NCI-H69 (cell line): ENCODE measurements around the gene RAB11FIP2.
"Not testable (repeated sequence)": the region's sequence is repeated elsewhere in the genome, so short reads cannot be mapped to it uniquely, and the experiment has no call there.

Source experiments
- DNase-seq: peaks from one replicate; lab custom pipeline; 2025; lab: John Stamatoyannopoulos, UW

RAB11FIP2 gene

DNA sequence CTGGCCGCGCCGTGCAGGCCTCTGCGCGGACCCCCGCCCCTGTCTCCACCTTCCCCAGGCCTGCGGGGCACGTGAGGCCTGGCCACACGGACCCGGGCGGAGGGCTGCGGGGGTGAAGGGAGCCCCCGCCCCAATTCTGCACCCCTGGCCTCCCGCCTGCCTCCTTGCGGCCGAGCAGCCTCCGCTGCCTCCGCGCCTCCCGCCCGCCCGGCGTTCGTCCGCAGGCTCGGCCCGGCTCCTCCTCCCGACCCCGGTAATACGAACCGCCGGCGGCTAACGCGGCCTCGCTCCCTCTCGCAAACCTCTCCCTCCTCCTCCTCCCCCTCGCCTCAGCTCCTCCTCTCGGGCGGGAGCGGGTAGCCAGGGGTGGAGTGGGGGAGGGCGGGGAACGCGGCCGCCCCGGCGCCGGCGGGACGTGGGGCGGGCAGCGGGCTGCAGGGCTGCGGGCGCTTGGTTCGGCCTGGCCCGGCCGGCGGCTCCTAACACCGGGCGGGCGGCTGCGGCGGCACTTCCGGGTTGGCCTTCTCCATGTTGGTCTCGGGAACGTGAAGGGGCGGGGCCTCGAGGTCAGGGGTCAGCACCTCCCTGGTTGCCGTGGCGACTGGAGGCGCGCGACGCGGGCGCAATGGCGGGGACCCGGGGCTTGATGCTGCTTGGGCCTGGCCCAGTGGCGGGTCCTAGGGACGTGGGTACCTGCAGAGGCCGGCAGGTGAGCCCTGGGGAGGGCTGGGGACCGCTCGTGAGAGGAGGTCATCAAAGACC is at the start of gene RAB11FIP2:
TSS of gene RAB11FIP2 (minus strand) at position 547 of the 762 bp plus-strand sequence. CDS start 778 bp downstream, outside the sequence.
- peak; percentile 95 for DNase-seq

- DNase-seq: no peak
These were observed 49.3 kb upstream of the RAB11FIP2 start for GRCh38 chr10:118096022-118096421.

DNA sequence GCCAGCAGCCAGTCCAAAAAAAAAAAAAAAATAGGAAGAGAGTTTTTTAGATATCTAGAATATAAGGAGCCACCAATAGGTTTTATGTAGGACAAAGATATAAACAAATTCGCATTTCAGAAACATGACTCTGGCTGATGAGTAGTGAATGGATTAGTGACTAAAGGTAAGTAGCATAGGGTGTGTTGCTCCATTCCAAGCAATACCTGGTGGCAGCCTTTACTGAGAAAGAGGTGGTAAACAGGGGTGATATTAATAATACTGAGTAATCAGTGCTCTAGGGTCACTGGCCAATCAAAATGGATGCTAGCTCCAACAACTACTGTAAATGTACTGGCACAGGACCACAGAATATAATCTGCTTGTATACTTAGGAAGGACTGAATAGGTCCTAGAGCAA is 45.5 kb upstream of the RAB11FIP2 start:
- DNase-seq: no peak

GRCh38 chr10:118080817-118081216 is 34.1 kb upstream of the RAB11FIP2 start:
- DNase-seq: no peak

DNA sequence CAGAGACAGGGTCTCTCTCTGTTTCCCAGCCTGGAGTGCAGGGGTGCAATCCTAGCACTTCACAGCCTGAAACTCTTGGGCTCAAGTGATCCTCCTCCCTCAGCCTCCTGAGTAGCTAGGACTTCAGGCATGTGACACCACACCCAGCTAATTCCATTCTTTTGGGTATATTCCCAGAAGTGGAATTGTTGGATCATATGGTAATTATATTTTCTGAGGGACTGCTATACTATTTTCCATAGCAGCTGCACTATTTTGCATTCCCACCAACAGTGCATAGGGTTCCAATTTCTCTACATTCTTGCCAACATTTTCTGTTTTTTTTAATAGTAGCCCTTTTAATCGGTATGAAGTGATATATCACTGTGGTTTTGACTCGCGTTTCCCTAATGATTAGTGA is 30.0 kb upstream of the RAB11FIP2 start:
- DNase-seq: no peak

DNA sequence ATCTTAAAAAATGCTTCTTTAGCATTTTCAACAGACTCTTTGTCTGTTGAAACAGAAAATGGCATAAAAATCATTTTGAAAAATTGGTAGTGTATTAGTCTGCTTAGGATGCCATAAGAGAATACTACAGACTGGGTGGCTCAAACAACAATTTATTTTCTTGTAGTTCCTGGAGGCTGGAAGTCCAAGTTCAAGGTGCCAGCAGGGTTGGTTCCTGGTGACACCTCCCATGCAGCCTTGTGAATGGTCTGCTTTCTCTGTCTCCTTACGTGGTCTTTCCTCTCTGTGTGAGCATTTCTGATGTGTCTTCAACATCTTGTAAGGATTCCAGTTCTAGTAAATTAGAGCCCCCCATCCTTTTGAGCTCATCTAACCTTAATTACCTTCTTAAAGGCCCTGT is 26.1 kb upstream of the RAB11FIP2 start:
- no peak for DNase-seq

DNA sequence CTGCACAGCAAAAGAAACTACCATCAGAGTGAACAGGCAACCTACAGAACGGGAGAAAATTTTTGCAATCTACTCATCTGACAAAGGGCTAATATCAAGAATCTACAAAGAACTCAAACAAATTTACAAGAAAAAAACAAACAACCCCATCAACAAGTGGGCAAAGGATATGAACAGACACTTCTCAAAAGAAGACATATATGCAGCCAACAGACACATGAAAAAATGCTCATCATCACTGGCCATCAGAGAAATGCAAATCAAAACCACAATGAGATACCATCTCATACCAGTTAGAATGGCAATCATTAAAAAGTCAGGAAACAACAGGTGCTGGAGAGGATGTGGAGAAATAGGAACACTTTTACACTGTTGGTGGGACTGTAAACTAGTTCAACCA is 20.6 kb upstream of the RAB11FIP2 start:
- not testable (repeated sequence) for DNase-seq

DNA sequence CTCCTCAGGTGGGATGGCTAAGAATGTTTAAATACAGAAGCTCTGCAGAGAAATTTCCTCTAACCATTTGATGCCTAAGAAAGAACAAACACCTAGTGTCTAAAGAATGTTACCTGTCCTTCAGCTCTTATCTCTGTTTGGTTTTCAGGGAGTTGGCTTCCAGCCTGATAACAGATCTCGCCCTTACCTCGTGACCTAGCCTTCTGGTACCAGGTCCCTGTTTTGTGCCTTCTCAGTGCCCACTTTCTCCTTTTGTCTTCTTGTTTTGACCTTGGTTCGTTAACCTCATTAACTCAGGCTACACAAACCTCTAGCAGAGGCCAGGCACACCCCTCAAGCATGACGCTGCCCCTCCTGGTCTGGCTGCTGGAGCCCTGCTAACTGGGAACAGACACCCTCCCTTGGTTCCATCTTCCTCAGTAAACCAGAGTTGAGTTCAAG is 16.1 kb upstream of the RAB11FIP2 start:
- no peak for DNase-seq

DNA sequence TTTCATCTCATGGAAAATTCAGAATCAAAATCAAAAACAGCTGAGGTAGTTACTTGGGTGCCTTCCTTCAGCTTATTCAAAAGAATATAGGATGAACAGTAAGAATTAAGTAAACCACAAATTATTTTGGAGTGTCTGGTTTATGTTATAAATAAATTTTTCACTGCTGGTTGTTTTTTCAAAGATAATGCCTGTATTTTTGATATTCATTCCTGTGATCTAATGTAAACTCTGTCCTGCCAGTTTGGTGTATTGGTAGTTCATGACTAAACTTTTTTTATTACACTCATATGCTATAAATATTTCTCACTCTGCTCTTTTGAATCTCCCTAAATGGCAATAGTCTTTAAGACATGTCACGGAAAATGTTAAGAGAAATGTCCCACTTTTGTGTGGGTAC is 11.6 kb upstream of the RAB11FIP2 start:
- DNase-seq: no peak

- DNase-seq: peak; percentile 12
These were observed 10.6 kb upstream of the RAB11FIP2 start for GRCh38 chr10:118057361-118057760.

DNA sequence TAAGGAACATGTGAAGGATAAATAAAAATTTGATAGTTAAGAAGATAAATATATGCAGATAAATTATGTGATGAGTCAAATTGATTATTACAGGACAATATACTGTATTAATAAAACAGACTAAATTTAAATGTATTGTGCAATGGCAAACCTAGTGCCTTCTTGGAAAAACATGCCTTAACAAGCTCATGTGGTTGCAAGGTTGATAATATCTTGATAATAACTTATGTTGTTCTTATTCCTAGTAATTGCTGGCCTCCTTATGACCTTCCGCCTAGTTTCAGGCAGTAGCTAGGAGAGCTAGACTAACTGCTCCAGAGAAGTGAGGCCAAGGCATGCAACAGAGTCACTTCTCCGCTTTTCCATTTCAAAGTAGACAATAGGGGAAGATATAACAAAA is 7.6 kb upstream of the RAB11FIP2 start:
- DNase-seq: no peak

GRCh38 chr10:118052816-118053215 is 6.1 kb upstream of the RAB11FIP2 start:
- no peak for DNase-seq

DNA sequence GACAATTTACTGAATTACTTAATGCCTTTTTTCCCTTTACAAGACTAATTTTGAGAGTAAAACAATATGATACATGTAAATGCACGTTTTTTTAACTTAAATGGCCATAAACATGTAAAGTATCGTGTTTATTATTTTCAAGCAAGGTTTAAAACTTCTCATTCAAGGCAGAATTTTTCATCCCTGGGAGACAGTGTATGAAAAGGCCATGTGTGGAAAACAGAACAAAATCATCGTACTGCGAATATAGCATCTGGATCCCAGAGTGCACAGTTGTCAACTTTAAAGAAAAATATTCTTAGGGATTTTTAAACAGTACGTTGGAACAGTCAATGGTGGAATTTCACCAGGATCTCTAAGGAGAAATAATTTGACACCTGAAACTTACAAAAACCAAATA is 1.1 kb upstream of the RAB11FIP2 start:
- peak; percentile 25 for DNase-seq

DNA sequence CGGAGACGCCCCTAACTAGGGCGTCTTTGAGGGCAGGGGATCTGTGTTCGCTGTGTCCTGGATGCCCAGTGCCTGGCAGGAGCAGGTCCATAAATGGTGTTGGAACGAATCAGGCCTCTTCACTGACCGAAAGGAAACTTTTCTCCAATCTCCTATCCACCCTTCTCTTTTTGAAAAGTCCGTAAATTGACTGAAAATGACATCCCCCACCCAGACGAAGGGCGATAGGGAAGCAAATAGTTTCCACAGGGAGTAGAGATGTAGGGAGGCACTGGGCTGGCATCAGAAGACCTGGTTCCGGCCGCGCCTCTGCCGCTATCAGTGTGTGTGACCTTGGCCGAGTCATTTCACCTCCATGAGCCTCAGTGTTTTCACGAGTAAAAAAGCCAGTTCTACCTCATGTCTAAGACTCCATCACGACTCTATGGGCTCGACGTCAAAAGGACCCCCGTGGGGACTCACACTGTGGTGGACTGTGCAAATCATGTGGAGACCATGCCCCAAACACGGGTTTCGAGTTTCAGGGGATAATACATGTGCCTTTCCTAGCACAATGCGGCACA is 497 bp upstream of the RAB11FIP2 start:
- DNase-seq: peak; percentile 90

GRCh38 chr10:118045837-118046394 is 825 bp downstream of the RAB11FIP2 start:
- DNase-seq: peak; percentile 87

GRCh38 chr10:118045158-118045836 is 1.4 kb downstream of the RAB11FIP2 start:
- DNase-seq: peak; percentile 47

- peak; percentile 48 for DNase-seq
These were observed 3.9 kb downstream of the RAB11FIP2 start for GRCh38 chr10:118042827-118043242.

- DNase-seq: peak; percentile 48
These were observed 4.4 kb downstream of the RAB11FIP2 start for GRCh38 chr10:118042336-118042735.

DNA sequence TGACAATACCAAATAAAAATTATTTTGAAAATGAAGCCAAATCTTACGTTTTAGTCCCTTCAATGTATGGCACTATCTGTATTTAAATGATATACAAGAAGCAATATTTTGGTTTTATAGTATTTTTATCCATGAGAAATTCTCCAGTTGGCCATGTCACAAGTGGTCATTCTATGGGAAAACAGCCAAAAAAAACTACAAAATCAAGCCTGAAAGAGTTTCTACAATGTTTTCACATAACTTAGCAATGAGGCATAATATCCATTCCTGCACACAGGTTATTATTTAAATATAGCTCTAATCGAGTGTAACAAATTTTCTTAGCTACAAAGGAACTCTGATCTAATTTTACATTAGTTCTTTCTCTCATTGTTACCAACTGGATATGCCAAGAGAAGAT is 5.4 kb downstream of the RAB11FIP2 start:
- no peak for DNase-seq

DNA sequence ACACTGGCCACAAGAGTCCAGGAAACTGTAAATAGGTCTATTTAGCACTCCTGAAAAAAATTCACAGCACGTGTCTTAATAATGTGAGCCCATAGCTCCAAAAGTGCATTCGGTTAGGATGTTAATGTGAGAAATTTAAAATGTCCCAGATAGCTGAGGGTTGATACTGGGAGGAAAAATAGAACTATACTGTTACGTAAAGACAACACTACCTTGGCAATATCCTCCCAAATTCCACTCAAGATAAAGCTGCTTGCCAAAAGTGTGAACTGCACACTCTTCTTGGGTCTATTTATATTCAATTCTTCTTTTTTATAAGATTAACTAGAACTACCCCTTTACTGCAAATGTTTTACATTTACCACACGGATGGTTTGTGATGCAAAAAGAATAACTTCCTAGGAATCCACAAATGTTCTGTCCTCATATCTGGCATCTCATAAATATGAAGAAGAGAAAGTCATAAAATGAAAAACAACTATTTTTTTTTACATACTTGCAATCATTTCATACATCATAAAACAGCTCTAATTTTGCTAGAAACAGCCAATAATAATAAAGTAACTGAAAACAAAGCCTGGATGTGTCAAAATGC is 10.4 kb downstream of the RAB11FIP2 start:
- DNase-seq: no peak

- no peak for DNase-seq
These were observed 11.3 kb downstream of the RAB11FIP2 start for GRCh38 chr10:118035354-118036005.

- no peak for DNase-seq
These were observed 11.9 kb downstream of the RAB11FIP2 start for GRCh38 chr10:118034791-118035261.
